ENCODE measurements around the gene CD300A.

The CD300A gene

DNA sequence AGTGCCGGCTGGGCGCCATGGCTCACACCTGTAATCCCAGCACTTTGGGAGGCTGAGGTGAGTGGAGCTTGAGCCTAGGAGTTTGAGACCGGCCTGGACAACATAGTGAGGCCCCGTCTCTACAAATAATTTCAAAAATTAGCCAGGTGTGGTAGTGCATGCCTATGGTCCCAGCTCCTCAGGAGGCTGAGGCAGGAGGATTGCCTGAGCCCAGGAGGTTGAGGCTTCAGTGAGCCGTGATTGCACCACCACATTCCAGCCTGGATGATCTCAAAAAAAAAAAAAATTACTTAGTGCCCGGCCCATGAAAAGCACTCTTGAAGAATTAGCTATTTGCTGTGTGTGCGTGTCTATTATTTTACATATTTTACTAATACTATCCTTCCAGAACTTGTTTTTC, 24.9 kb upstream of the CD300A start:
- no peak for DNase-seq

DNA sequence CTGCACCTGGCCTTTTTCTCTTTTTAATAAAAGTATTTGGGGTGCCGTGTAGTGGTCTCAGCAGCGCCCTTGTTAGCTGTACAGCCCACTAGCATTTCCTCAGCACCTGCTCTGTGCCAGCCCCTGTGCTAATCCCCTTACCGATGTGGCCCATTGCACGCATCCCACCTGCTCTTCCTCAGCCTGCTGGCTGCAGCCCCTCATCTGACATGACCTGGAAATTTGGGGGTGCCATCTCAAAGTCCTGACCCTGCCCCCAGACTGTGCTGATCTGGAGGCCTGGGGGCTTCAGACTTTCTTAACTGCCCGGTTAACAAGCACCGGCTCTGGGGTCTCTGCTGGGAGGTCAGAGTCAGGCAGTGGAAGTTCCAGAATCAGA, 24.2 kb upstream of the CD300A start:
- no peak for DNase-seq

DNA sequence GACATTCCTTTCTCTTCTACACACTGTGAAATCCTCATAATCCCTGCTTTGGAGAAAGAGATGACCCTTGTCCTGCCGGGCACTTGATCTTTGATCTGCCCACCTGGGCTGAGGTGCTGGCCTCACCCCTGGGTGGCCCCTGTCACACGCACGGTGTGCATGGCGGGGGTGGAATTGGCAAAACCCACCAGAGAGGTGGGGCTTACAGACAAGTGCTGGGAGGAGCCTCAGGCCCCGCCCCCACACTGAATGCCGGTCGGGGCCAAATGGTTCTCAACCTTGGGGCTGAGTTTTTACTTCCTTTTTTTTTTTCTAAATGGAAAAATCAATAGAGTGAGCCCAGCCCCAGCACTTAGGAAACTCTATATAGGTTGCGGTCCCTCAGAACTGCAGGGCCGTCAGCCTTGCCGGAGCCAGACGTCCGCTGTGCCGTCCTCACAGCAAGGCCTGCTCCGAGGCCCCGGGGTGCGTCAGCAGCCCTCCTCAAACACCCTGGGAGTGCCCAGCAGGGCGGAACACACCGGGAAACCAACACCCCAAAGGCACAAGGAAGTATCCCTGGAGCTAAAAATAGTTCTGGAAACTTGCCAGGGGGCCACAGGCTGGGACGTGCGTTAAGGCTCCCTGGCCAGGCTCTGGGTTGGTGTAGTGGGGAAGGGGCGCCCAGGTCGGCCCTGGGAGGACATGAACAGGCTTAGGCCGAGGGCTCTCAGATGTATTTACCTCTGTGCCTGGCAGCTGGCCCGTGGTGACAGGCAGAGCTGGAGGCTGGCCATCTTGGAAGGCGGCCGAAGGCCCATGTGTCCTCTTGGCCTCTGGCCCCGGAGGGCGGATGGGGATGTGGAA, 23.5 kb upstream of the CD300A start:
- DNase-seq = no peak

DNA sequence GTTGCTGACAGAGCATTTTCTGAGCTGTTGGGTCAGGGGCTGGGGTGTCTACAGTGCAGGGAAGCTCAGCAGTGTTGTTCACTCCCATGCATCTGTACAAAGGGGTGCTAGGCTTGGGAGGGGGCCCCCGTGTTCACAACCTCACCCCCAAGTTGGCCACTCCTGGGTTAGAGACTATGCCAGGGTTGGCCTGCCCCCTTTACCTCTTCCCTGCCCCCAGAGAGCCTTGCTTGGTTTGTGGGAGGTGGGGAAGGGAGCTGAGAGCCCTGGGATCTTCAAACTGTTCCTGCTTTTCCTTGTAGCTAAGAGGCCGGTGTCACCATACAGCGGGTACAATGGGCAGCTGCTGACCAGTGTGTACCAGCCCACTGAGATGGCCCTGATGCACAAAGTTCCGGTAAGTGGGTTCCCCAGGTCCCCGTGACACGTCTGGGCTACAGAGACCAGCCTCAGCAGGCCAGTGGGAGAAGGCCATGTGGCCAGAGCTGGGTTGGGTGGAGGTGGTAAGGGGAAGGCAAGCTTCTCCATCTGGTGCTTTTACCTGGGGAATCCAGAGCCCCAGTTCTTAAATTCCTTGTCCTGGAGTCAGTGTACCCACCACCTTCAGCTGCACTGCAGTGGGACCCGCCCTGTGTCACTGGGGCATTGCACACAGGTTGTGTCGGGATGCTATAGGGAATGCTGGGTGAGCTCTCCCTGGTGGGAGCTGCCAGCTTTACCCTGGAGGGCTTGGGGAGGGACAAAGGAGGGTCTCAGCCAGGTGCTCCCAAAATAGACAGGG, 22.7 kb upstream of the CD300A start:
- DNase-seq = no peak

DNA sequence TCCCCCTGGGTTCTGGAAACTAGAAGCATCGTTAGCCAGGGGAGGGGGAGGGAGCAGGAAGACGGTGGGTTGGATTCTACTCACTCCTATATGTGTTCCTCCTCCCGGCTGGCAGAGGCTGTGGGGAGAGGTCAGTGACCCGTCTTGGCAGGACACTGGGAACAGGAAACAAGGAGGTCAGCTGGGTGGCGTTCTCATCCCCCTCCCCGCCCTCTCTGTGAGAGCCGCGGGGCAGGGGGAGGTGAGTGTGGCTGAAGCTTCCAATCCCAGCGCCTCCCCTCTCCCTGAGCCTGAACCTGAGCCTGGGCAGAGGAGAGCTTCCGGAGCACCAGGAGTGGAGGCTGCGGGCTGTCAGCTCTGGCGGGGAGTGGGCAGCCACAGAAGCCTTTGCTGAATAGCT, 22.0 kb upstream of the CD300A start:
- DNase-seq = no peak

DNA sequence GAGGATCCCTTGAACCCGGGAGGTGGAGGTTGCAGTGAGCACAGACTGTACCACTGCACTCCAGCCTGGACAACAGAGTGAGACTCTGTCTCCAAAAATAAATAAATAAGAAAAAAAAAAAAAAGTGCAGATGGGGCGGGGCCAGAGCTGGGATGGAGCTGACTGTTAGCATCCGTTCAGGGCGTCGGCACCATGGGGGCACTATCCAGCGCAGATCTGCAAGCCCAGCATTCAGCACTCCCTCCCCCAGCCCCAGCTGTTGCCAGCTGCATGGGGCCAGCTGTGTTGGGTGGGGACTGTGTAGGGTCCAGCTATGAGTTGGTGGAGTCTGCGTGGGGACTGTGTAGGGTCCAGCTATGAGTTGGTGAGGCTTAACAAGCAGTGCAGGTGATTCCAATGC, 21.3 kb upstream of the CD300A start:
- no peak for DNase-seq

DNA sequence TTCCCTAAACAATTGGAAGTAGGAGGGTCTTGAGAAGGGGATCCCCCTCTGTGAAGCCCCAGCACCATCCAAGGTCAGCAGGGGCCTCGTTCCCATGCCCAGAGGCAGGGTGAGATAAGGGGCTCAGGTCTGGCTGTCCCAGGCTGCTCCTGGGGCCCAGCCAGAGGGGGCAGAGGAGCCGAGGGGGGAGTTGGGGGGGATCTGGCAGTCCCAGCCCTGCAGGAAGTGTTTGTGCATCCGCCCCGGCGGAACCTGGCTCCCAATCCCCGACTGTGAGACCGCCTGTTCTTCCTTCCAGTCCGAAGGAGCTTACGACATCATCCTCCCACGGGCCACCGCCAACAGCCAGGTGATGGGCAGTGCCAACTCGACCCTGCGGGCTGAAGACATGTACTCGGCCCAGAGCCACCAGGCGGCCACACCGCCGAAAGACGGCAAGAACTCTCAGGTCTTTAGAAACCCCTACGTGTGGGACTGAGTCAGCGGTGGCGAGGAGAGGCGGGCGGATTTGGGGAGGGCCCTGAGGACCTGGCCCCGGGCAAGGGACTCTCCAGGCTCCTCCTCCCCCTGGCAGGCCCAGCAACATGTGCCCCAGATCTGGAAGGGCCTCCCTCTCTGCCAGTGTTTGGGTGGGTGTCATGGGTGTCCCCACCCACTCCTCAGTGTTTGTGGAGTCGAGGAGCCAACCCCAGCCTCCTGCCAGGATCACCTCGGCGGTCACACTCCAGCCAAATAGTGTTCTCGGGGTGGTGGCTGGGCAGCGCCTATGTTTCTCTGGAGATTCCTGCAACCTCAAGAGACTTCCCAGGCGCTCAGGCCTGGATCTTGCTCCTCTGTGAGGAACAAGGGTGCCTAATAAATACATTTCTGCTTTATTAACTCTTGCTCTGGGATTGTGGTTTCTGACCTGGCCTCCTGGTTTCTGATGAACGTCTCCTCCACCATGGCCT, 19.6 kb upstream of the CD300A start:
- no peak for DNase-seq

DNA sequence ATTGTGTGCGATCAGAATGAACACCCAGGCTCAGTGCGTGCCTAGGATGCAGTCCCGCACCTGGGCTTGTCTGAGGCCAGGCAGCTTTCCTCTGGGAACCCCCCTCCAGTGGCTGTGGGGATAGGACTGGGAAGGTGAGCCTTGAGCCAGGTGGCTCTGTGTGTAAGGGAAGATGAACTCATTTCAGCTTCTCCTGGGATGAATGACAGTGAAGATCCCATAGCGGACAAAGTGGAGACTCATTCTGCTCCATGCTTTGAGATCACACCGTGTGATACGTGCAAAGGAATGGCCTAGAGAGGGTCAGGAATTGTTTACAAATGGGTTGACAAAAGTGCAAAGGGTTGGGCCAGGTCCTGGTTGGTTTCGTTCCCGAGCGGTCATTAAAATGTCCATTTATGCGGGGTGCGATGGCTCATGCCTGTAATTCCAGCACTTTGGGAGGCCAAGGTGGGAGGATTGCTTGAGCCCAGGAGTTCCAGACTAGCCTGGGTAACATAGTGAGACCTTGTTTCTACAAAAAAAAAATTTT, 18.7 kb upstream of the CD300A start:
- no peak for DNase-seq

DNA sequence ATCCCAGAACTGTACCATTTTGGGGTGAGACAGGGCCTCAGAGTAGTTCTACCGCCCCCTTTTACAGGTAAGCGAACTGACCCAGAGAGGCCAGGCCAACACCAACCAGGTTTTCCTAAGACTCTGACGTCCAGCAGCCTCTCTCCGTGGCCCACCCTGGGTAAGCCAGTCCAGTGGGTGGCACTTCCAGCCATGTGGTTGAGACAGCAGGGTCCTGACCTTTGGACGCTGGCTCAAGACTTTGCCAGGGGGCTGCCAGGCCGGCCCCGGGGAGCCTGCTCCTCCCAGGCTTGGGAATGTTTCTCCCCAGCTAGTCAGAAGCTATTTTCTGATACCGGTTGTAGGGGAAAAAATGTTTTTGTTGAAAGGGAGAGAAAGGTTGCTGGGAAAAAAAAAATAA, 17.7 kb upstream of the CD300A start:
- no peak for DNase-seq

DNA sequence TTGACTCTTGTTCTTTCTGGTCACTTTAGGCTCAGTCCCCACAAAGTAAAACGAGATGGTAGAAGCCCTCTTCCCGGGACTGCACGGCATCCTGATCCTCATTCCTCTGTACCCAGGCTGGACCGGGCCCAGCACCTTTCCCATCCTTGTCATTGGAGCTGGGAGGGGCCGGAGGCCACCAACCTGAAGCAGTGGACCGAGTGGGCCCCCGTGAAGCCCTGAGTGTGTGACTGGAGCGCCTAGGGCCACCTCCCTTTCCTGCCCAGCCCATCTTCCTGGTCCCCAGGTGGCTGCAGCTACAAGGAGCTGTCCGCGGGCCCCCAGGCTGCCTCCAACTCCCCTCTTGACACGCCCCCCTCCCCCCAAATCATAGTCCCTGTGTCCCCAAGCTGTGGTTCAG, 17.1 kb upstream of the CD300A start:
- DNase-seq = no peak

DNA sequence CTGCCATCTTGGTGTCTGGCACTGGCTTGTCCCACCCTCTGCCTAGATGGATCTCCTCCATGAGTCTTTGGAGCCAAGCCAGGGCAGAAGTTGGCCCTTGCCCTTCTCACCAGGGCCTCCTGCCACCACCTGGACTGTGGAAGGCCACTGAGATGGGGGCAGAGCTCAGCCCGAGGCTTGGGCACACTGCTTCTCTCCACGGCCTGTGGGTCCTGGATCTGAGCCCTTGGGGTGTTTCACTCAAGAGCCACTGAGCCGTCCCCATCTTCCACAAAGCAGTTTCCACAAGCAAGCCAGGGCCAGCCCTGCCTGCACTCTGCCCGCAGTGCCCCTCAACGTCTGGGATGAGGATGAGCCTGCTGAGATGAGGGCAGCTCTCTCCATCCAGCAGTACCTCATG, 16.7 kb upstream of the CD300A start:
- DNase-seq = no peak

DNA sequence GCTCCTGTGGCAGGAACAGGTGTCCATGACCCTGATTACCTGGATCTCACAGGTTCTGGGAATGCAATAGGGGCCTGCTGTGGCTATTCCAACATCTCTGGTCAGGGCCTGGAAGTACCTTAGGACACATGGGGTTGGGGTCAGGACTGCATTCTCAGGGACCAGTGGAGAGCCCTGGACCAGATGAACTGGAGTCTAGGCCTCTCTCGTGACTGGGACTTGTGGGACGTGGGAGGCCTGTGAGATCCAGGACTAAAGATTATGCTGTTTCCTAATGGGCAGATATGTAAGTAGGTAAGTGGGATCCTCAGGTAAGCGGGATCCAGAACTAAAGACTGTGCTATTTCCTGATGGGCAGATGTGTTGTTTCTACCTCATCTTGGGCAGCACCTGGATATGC, 16.2 kb upstream of the CD300A start:
- no peak for DNase-seq

DNA sequence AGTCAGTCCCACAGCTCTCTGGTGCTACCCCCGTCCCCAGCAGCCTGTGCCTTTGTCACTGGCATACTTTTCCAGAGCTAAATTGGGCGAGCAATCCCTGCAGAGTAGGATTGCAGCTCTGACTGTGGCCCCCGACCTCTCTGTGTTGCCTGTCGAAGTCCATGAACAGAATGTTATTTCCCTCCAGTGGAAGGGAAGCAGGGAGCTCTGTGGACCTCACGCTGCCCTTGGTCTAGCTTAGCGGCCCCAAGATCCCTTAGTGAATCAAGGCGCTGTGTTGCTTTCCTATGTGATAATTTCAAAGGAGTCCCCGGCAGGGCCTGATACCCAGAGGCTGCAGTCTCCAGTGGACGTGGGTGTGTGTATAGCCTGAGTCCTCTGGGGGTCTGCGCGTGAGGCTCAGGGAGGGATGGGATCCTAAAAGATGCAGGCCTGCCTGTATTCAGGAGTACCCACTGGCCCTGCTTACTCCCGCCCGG, 15.5 kb upstream of the CD300A start:
- DNase-seq = no peak

DNA sequence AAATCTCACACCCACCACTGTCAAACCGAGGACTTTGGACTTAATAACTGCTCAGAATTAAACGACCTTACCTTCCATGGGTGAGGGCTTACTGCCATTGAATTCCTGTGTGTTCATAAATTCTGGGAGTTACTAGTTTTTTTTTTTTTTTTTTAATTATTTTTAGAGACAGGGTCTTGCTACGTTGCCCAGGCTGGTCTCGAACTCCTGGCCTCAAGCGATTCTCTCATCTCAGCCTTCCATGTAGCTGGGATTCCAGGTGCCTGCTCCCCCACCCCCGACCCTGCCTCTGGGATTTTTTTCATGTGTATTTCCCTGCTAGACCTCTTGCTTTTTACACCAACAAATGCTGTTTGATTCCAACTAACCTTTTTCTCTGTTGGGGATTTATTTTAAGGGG, 14.9 kb upstream of the CD300A start:
- no peak for DNase-seq

DNA sequence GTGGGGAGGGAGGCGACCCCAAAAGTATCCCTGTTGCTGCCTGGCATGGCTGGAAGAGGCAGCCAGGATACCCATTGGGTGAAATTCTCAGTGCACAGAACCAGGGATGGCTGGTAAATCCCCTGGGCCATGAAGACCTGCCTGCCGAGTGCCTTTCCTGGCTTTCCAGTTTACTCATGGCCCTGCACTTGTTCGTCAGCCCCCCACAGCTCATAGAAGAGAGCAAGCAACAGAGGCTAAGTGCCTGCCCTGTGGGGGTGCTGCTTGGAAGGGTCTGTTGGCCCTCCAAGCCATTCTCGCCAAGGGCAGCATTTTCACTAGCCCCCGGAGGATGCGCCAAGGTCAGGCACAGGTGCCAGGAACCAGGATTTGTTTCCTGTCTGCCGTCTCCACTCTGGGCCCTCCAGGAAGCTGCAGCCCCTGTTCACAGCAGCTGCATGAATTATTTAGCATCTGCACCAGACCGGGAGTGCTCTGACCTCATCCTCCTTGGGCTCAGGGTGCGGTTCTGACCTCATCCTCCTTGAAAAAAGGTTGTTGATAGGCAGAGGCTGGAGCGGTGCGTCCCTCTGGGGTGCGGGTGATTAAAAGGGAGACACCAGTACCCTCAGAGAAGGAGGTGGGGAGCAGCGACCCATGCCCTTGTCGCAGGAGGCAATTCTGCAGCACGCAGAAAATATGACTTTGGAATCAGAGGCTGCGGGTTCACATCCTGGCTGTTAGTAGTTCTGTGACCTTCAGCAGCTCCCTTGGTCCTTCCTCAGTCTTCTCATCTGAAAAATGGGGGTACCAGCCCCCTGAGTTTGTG, 14.2 kb upstream of the CD300A start:
- DNase-seq = no peak

DNA sequence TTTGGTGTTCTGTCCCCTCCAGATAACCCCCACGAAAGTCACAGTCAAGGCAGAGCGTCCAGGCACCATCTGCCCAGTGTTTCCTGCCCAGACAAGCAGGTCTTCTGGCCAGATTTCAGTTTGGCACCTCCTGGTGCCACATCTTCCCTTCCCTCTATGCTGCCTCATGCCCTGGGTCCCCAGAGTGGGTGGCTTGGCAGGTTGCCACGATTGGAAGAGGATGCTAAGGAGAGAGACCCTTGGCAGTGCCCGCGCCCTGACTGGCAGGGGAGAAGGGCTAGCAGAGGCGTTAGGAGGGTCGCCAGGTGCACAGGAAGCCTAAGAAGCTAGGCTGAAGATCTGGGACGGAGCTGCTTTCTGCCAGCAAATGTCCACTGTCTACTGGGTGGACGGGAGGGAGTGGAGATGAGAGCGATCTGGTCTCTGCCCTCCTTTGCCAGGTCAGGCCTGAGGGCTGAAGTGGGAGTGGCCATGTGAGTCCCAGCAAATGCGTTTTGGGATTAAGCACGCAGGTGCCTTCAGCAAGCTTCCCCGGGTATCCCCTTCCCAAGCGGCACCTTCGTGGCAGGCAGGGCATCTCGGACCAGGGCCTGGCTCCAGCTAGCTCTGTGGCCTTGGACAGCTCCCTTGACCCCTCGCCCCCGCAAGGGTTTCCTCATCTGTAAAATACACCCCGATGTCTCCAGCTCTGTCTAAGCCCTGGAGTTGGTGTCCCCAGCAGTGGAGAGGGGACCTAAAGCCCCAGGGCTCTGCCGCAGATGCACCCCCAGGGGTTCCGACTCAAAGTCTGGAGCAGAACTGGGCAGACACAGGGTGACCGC, 13.4 kb upstream of the CD300A start:
- no peak for DNase-seq

DNA sequence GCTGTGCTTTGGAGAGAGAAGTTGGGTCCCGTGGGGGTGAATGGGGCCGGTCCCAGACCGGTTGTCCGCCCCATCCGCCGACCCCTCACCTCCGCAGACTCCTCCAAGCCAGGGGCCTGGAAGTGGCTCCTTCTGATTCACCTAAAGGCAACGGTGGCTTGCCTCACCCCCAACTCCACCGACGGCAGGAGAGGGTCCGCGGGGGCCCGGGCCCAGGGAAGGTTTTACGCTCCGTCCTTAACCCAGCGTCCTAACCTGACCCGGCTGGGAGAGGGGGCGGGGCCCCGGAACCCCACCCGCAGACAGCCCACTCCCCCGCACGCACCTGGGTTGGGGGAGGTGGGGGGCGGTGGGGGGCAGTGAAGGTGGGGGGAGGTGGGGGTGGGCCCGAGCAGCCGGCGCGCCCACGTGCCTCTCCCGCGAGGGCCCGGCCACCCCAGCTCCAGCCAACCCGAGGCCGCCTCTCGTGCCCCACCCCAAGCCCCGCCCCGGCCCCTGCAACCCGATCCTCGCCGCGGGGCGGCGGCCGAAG, 12.7 kb upstream of the CD300A start:
- peak; percentile 73 to 88 for DNase-seq

DNA sequence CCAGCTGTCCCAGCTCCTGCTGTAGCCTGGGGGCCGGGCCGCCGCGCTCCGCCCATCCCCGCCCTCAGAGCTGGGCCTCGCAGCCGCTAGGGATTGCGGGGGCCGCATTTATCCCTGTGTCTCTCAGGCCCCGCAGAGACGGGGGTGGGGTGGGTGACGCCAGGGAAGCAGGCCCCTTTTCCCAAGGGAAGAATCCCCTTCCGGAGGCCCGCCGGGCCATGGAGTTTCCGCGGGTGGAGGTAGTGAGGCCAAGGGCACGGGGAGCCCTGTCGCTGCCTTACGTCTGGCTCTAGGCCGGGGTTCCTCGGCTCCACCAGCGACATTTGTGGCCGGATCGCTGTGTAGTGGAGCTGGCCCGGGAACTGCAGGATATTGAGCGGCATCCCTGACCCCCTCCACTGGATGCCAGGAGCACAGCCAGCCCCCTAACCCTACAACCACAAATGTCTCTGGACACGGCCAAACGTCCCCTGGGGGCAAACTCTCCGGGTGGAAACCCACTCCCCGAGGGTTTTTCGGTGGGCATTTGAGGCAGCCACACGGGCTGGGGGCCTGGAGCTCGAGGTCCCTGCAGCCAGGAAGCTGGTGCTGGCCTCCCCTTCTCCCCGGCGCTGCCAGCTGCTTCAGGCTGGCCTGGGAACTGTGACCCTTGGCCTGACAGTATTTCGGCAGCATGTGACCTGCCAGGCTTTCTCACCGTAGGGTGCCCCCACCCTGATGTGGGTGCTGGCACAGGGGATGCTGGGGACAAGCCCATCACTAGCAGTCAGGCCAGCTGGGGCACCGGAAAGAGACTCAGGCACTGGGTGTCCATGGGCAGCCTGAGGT, 12.0 kb upstream of the CD300A start:
- no peak for DNase-seq

DNA sequence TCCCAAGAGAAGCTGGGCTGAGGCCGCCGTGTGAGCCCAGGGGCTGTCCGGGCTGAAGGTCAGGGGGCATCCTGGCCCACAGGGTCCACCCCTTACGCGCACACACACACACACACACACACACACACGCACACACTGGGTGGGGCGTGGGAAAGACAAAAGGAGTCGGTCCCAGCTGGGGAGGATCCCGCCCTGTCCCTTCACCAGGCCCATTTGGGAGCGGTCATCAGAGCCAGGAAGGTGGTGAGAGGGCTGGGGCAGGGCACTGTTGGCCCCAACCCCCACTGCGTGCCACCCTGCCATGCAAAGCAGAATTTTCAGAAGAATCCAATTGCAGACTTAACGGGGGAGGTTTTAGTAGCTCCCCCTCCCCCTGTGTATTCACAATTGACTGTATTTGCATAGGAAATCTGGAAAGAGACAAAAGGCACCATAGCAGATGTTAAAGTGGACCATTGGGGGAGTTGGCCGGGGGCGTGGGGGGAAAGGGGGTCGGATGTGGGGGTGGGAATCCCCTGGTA, 11.3 kb upstream of the CD300A start:
- no peak for DNase-seq

DNA sequence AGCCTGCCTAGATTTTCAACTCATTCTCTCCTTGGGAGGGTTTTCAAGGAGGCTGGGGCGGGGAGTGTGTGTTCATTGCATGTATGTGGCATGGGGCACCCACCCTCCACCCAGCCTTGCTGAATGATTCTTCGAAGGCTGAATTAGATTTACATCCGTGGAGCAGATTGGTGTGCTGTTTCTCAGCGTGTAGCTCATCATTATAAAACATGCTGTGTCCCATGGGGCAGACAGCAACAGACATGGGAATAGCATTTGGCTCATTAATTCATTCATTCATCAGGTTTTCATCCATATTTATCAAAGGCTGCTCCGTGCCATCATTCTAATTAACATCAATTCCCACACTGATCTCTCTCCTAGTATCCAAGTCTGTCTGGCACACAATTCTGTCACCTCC, 10.6 kb upstream of the CD300A start:
- no peak for DNase-seq
